Esophagus muscularis mucosa (tissue), 3 donors: ENCODE results near the gene SLC28A1.

ENCODE experiments used
- EP300 ChIP-seq: sonication (generic); formaldehyde crosslinking; IDR thresholded peaks from one replicate; pipeline ENCODE4 v1.6.1; 2017; ENCODE audit warnings: antibody characterized with exemption
- POLR2A ChIP-seq: fragments of 450-650 bp; IDR thresholded peaks from one replicate; pipeline ENCODE4 v1.6.1; 2017; ENCODE audit warnings: antibody characterized with exemption, moderate library complexity, mild to moderate bottlenecking, low read depth
- POLR2AphosphoS5 ChIP-seq, 2 donors: sonication (generic); formaldehyde crosslinking; IDR thresholded peaks; one replicate each; pipeline ENCODE4 v1.6.1; 2017; ENCODE audit warnings: antibody characterized with exemption in 2 of 2

DNA sequence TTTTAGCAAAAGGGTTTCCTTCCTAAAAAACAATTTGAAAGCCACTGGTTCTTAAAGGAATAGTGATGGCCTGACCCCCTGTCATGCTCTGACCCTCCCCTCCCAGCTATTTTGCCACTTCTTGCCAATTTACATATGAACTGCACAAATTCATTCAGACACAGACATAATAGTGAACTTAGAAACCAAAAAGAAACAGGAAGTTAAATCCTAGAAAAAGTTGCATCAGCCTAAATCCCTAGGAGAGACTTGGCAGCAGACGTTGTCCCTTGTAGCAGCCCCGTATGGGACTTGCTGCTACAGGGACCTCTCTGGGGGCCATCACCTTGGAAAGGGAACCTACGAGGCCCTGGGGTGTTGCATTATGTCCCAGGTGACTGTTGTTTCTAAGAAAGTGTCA is 82.9 kb downstream of the SLC28A1 start:
- TF ChIP-seq POLR2AphosphoS5 (IDR thresholded peaks at IDR 0.05) (no peak), POLR2A (no peak), EP300 (no peak)
